RWPE2 (cell line): ENCODE measurements around the gene CAPN8.

Source experiments
- ATAC-seq: fragments of 200-7000 bp; cut with Tn5 transposase; 3 replicates; pipeline ENCODE4 v1.9.1; 2021; ENCODE audit warnings: low read depth
- DNase-seq: peaks from one replicate; pipeline ENCODE4 v3.0.0-alpha.2; 2020; ENCODE audit warnings: low spot score
- H3K27ac ChIP-seq: fragments of 450-650 bp; 2 replicates; pipeline ENCODE4 v1.5.1; 2017; ENCODE audit warnings: mild to moderate bottlenecking; ENCODE audit not compliant: poor library complexity, severe bottlenecking
- H3K27me3 ChIP-seq: fragments of 250-450 bp; sonication (Bioruptor Pico); 2 replicates; pipeline ENCODE4 v1.5.1; 2021; ENCODE audit warnings: mild to moderate bottlenecking, moderate library complexity; ENCODE audit not compliant: insufficient read depth, poor library complexity, severe bottlenecking
- H3K36me3 ChIP-seq: fragments of 250-450 bp; sonication (Bioruptor Pico); 2 replicates; pipeline ENCODE4 v1.5.1; 2020; ENCODE audit warnings: low read depth, mild to moderate bottlenecking, moderate library complexity
- H3K4me1 ChIP-seq: fragments of 250-450 bp; sonication (Bioruptor Pico); 2 replicates; pipeline ENCODE4 v1.5.1; 2021; ENCODE audit warnings: mild to moderate bottlenecking, moderate library complexity; ENCODE audit not compliant: insufficient read depth, poor library complexity, severe bottlenecking
- H3K4me3 ChIP-seq: fragments of 250-450 bp; sonication (Bioruptor Pico); 2 replicates; pipeline ENCODE4 v1.5.1; 2021; ENCODE audit warnings: mild to moderate bottlenecking, moderate library complexity; ENCODE audit not compliant: severe bottlenecking
- H3K9me3 ChIP-seq: fragments of 250-450 bp; sonication (Bioruptor Pico); 2 replicates; pipeline ENCODE4 v1.5.1; 2021; ENCODE audit warnings: mild to moderate bottlenecking, moderate library complexity; ENCODE audit not compliant: severe bottlenecking
- TF ChIP-seq, protein P1 (sequence below): fragments of 450-650 bp; IDR thresholded peaks from one replicate; pipeline ENCODE4 v1.5.1; 2017; ENCODE audit warnings: mild to moderate bottlenecking, moderate library complexity; ENCODE audit not compliant: poor library complexity, severe bottlenecking

CAPN8 gene

GRCh38 chr1:223492044-223492443, 173.5 kb downstream of the CAPN8 start:
- H3K4me1 ChIP-seq, result no peaks in the 10 kb centered on the region
- ATAC-seq, result peak; percentile 52; the same call in 1 of the 3 replicates
- no peak for DNase-seq
- H3K27ac ChIP-seq, result no peak overlapping the region
- TF ChIP-seq, protein P1, sequence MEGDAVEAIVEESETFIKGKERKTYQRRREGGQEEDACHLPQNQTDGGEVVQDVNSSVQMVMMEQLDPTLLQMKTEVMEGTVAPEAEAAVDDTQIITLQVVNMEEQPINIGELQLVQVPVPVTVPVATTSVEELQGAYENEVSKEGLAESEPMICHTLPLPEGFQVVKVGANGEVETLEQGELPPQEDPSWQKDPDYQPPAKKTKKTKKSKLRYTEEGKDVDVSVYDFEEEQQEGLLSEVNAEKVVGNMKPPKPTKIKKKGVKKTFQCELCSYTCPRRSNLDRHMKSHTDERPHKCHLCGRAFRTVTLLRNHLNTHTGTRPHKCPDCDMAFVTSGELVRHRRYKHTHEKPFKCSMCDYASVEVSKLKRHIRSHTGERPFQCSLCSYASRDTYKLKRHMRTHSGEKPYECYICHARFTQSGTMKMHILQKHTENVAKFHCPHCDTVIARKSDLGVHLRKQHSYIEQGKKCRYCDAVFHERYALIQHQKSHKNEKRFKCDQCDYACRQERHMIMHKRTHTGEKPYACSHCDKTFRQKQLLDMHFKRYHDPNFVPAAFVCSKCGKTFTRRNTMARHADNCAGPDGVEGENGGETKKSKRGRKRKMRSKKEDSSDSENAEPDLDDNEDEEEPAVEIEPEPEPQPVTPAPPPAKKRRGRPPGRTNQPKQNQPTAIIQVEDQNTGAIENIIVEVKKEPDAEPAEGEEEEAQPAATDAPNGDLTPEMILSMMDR, result no peak
- H3K36me3 ChIP-seq, result no peaks in the 10 kb centered on the region
- H3K27me3 ChIP-seq, result no peaks in the 10 kb centered on the region
- no peaks in the 10 kb centered on the region for H3K9me3 ChIP-seq
- no peak overlapping the region for H3K4me3 ChIP-seq
